H1 (cell line): Measurements from ENCODE around the gene HOMER2. TPM values are rescaled to one million over a fixed set of nuclear protein-coding genes. Genes with fewer than 3 reads are reported as not detected.
"Not testable (repeated sequence)": the region's sequence is repeated elsewhere in the genome, so short reads cannot be mapped to it uniquely, and the experiment has no call there.

Experiments used
- CTCF ChIA-PET: fragments of 300-600 bp; sonication (Branson Sonifier 250); formaldehyde crosslinking; loops from one replicate; lab custom pipeline; 2021; ENCODE audit not compliant: partially characterized antibody; lab: Charles Lee
- POLR2A ChIA-PET: fragments of 300-600 bp; sonication (Branson Sonifier 250); formaldehyde crosslinking; loops from one replicate; lab custom pipeline; 2021; ENCODE audit warnings: inconsistent platforms; ENCODE audit not compliant: partially characterized antibody; lab: Charles Lee
- DNase-seq, 2 experiments: peaks; one replicate each; pipeline versions ENCODE4 v3.0.0 to v3.0.0-alpha.2; 2010 to 2022; ENCODE audit warnings: low spot score in 2 of 2, low read depth in 1 of 2, mixed read lengths in 1 of 2
- FAIRE-seq: peaks from 2 replicates; lab custom pipeline; 2011; peaks lifted over from hg19 to GRCh38; lab: Jason Lieb, UNC
- H2AFZ ChIP-seq: 2 replicates; pipeline ENCODE4 v1.8.1; 2012; ENCODE audit warnings: low read length, inconsistent platforms
- H2AK5ac ChIP-seq: 2 replicates; pipeline ENCODE4 v1.6.1; 2013; ENCODE audit warnings: low read depth, low read length
- H2BK120ac ChIP-seq: replicated peaks from 2 replicates; pipeline ENCODE3; 2013; ENCODE audit warnings: low read depth, low read length, inconsistent platforms
- H2BK12ac ChIP-seq: 2 replicates; pipeline ENCODE4 v1.6.1; 2013; ENCODE audit warnings: low read depth, low read length
- H2BK15ac ChIP-seq: 2 replicates; pipeline ENCODE4 v1.6.1; 2013; ENCODE audit warnings: low read length
- H2BK20ac ChIP-seq: 2 replicates; pipeline ENCODE4 v1.6.1; 2013; ENCODE audit warnings: low read length
- H2BK5ac ChIP-seq: 2 replicates; pipeline ENCODE4 v1.6.1; 2013; ENCODE audit warnings: low read depth, low read length
- H3K14ac ChIP-seq: 2 replicates; pipeline ENCODE4 v1.6.1; 2013; ENCODE audit warnings: inconsistent platforms; ENCODE audit not compliant: insufficient read length
- H3K18ac ChIP-seq: 2 replicates; pipeline ENCODE4 v1.6.1; 2013; ENCODE audit warnings: low read length; ENCODE audit errors: extremely low read depth
- H3K23ac ChIP-seq: 2 replicates; pipeline ENCODE4 v1.6.1; 2013; ENCODE audit warnings: inconsistent platforms; ENCODE audit not compliant: insufficient read length
- H3K23me2 ChIP-seq: 2 replicates; pipeline ENCODE4 v1.6.1; 2013; ENCODE audit warnings: low read depth, low read length
- H3K27ac ChIP-seq: 2 replicates; pipeline ENCODE4 v1.6.1; 2011; ENCODE audit warnings: low read depth, low read length, inconsistent platforms
- H3K27me3 ChIP-seq, 4 experiments: replicated peaks in 1 of 4; 1 replicate in 1 of 4; 2 replicates in 3 of 4; pipeline versions ENCODE4 v1.6.1 to v1.8.1; 2011 to 2013; ENCODE audit warnings: low read length in 3 of 4, mild to moderate bottlenecking in 3 of 4, inconsistent platforms in 2 of 4, mixed read lengths in 2 of 4, moderate library complexity in 1 of 4; ENCODE audit not compliant: control insufficient read depth in 3 of 4, insufficient read depth in 3 of 4; ENCODE audit errors: extremely low read depth in 1 of 4
- H3K36me3 ChIP-seq, 4 experiments: 2 replicates each; pipeline versions ENCODE4 v1.6.1 to v1.8.1; 2011 to 2013; ENCODE audit warnings: mild to moderate bottlenecking in 4 of 4, low read length in 3 of 4, moderate library complexity in 2 of 4, control low read depth in 1 of 4, inconsistent platforms in 1 of 4; ENCODE audit not compliant: insufficient read depth in 4 of 4, control insufficient read depth in 2 of 4
- H3K4ac ChIP-seq: replicated peaks from 2 replicates; pipeline ENCODE3; 2013; ENCODE audit warnings: low read length, low read depth, mixed read lengths, inconsistent platforms; ENCODE audit not compliant: insufficient read length
- H3K4me1 ChIP-seq, 4 experiments: replicated peaks in 1 of 4; 1 replicate in 1 of 4; 2 replicates in 3 of 4; pipeline versions ENCODE4 v1.6.1 to v1.8.1; 2011 to 2013; ENCODE audit warnings: low read length in 3 of 4, inconsistent platforms in 2 of 4, mixed read lengths in 1 of 4; ENCODE audit not compliant: insufficient read depth in 4 of 4, control insufficient read depth in 3 of 4
- H3K4me2 ChIP-seq, 2 experiments: 2 replicates each; pipeline versions ENCODE4 v1.6.1 to v1.8.1; 2011 to 2013; ENCODE audit warnings: low read depth in 2 of 2, low read length in 2 of 2, control low read depth in 1 of 2, inconsistent platforms in 1 of 2, mild to moderate bottlenecking in 1 of 2; ENCODE audit not compliant: insufficient read depth in 1 of 2
- H3K4me3 ChIP-seq, 4 experiments: fragments of 200-600, 300-600 bp in 1 of 4; sonication (generic), shearing (Covaris generic), sonication (Bioruptor Twin) in 1 of 4; 2 replicates each; pipeline versions ENCODE4 v1.5.1 to v1.8.1; 2011 to 2016; ENCODE audit warnings: low read length in 4 of 4, low read depth in 3 of 4, control low read depth in 2 of 4, inconsistent platforms in 2 of 4, mild to moderate bottlenecking in 2 of 4, mixed read lengths in 1 of 4, moderate library complexity in 1 of 4; ENCODE audit not compliant: insufficient read depth in 2 of 4; ENCODE audit errors: extremely low read depth in 1 of 4
- H3K56ac ChIP-seq: replicated peaks from 2 replicates; pipeline ENCODE3; 2013; ENCODE audit warnings: low read depth, mild to moderate bottlenecking, mixed read lengths, low read length, inconsistent platforms; ENCODE audit not compliant: insufficient read length
- H3K79me1 ChIP-seq: 2 replicates; pipeline ENCODE4 v1.6.1; 2013; ENCODE audit warnings: low read depth, low read length, control low read depth
- H3K79me2 ChIP-seq, 2 experiments: 2 replicates each; pipeline versions ENCODE4 v1.6.1 to v1.8.1; 2012 to 2013; ENCODE audit warnings: low read length in 2 of 2, mild to moderate bottlenecking in 2 of 2, inconsistent platforms in 1 of 2; ENCODE audit not compliant: insufficient read depth in 2 of 2, control insufficient read depth in 1 of 2
- H3K9ac ChIP-seq, 4 experiments: replicated peaks in 1 of 4; 1 replicate in 1 of 4; 2 replicates in 3 of 4; pipeline versions ENCODE4 v1.6.1 to v1.8.1; 2011 to 2013; ENCODE audit warnings: low read depth in 3 of 4, low read length in 3 of 4, control low read depth in 2 of 4, mild to moderate bottlenecking in 2 of 4, moderate library complexity in 2 of 4, inconsistent platforms in 1 of 4; ENCODE audit errors: extremely low read depth in 1 of 4
- H3K9me3 ChIP-seq, 2 experiments: 2 replicates each; pipeline versions ENCODE4 v1.6.1 to v1.8.1; 2012 to 2013; ENCODE audit warnings: mild to moderate bottlenecking in 2 of 2, moderate library complexity in 2 of 2, control low read depth in 1 of 2, inconsistent platforms in 1 of 2, low read depth in 1 of 2, low read length in 1 of 2, mixed read lengths in 1 of 2; ENCODE audit not compliant: insufficient read depth in 2 of 2
- H4K20me1 ChIP-seq, 2 experiments: replicated peaks in 1 of 2; 2 replicates each; pipeline versions ENCODE3 to v1.8.1; 2011 to 2013; ENCODE audit warnings: inconsistent platforms in 2 of 2, low read length in 2 of 2, mild to moderate bottlenecking in 1 of 2; ENCODE audit not compliant: insufficient read depth in 2 of 2, control insufficient read depth in 1 of 2
- H4K5ac ChIP-seq: 2 replicates; pipeline ENCODE4 v1.6.1; 2013; ENCODE audit warnings: low read length, low read depth, mixed read lengths, inconsistent platforms; ENCODE audit not compliant: insufficient read length
- H4K8ac ChIP-seq: 2 replicates; pipeline ENCODE4 v1.8.0; 2013; ENCODE audit warnings: mild to moderate bottlenecking, moderate library complexity, low read length, inconsistent platforms; ENCODE audit not compliant: insufficient read depth; ENCODE audit errors: extremely low read depth
- H4K91ac ChIP-seq: replicated peaks from 2 replicates; pipeline ENCODE3; 2013; ENCODE audit warnings: low read length, mixed read lengths, inconsistent platforms; ENCODE audit not compliant: insufficient read length
- CEBPB ChIP-seq: IDR thresholded peaks from 2 replicates; pipeline ENCODE4 v1.6.1; 2012; ENCODE audit warnings: low read depth, low read length
- WGBS, 2 experiments: shearing (Covaris generic) in 1 of 2; methylation state at CpG; one replicate each; pipeline versions ENCODE4 v1.1.6 to v1.1.7; 2013 to 2015; ENCODE audit warnings: low lambda C conversion rate in 2 of 2, mixed read lengths in 2 of 2, inconsistent platforms in 1 of 2, low coverage in 1 of 2, missing lambda C conversion rate in 1 of 2; ENCODE audit not compliant: insufficient replicate concordance in 2 of 2, insufficient coverage in 1 of 2, insufficient read length in 1 of 2; ENCODE audit errors: extremely low coverage in 1 of 2, missing lambda C conversion rate in 1 of 2; 5-methylcytosine and 5-hydroxymethylcytosine counted together
- polyA plus RNA-seq, 7 experiments: library from polyadenylated mRNA; depleted of rRNA in 3 of 7; stranded (reverse) in 5 of 7; unstranded in 2 of 7; fragments of >200 nt in 5 of 7; fragments of 200-250 nt in 2 of 7; gene quantifications; 1 replicate in 5 of 7; 2 replicates in 1 of 7; 4 replicates in 1 of 7; pipeline versions ENCODE4 v1.2.1 to v1.2.3, GENCODE V29; 2011 to 2013; ENCODE audit warnings: missing spikeins in 2 of 7, mixed read lengths in 2 of 7
- total RNA-seq: library from RNA; stranded (reverse); fragmentation: NEBNext Ultra II Directional; extraction: Animal tissue kit (Norgen Biotek cat#: 25700); gene quantifications from 2 replicates; pipeline ENCODE4 v1.2.1, GENCODE V29; 2021

Gene HOMER2
- total and polyA plus RNA-seq, 2 of the 8 experiments (the other 6 are each of a cell fraction or from before 2014, with no cell fraction given) = 12.5 to 27.6 TPM

GRCh38 chr15:82893473-82893872 is 59.0 kb downstream of the HOMER2 start:
- not testable (repeated sequence) for H4K8ac ChIP-seq, H3K4me1 ChIP-seq, H3K4me3 ChIP-seq, H3K23ac ChIP-seq, H3K4ac ChIP-seq, H3K79me2 ChIP-seq, H2BK5ac ChIP-seq, H2BK120ac ChIP-seq, H3K4me2 ChIP-seq, H3K9me3 ChIP-seq, H2BK20ac ChIP-seq, H3K23me2 ChIP-seq, H3K14ac ChIP-seq, H3K9ac ChIP-seq, H2BK15ac ChIP-seq, H4K91ac ChIP-seq, H2BK12ac ChIP-seq, H4K20me1 ChIP-seq, H3K79me1 ChIP-seq, H3K18ac ChIP-seq, H3K36me3 ChIP-seq, H2AK5ac ChIP-seq, H3K27me3 ChIP-seq, H4K5ac ChIP-seq, H3K56ac ChIP-seq, H2AFZ ChIP-seq, H3K27ac ChIP-seq, FAIRE-seq
- ChIA-PET POLR2A (interaction anchor here (1.2 kb wide), 1 partner anchor 26 kb away, joined by 3 read pairs; no protein-coding TSS in a partner anchor), CTCF (interaction anchor here (0.7 to 1.4 kb wide), 2 partner anchors 42 to 44 kb away, joined by 3 to 5 read pairs; no protein-coding TSS in a partner anchor)
- 92% methylated on average over 10 of the region's 12 CpGs; no CpG with 5 or more reads in 1 of the 2 experiments for WGBS, 2 experiments
- TF ChIP-seq CEBPB = 0 out of 2 replicates have a peak, but pooled peaks have one; percentile 28
- peak in 1 of 2 experiments; percentile 24 for DNase-seq
